MG63 (cell line): ENCODE data around the gene HKDC1. TPM values are rescaled to one million over a fixed set of nuclear protein-coding genes. Genes with fewer than 3 reads are reported as not detected.

Experiments
- DNase-seq: peaks from one replicate; pipeline ENCODE4 v3.0.0-alpha.2; 2020
- H3K27me3 ChIP-seq: fragments of 250-450 bp; sonication (Bioruptor Pico); 2 replicates; pipeline ENCODE4 v1.5.1; 2020; ENCODE audit warnings: mild to moderate bottlenecking, moderate library complexity
- H3K36me3 ChIP-seq: fragments of 250-450 bp; sonication (Bioruptor Pico); 2 replicates; pipeline ENCODE4 v1.5.1; 2020; ENCODE audit warnings: mild to moderate bottlenecking, moderate library complexity
- H3K4me3 ChIP-seq: fragments of 250-450 bp; sonication (Bioruptor Pico); 2 replicates; pipeline ENCODE4 v1.5.1; 2020; ENCODE audit warnings: mild to moderate bottlenecking, moderate library complexity
- H3K9me3 ChIP-seq: fragments of 250-450 bp; sonication (Bioruptor Pico); 2 replicates; pipeline ENCODE4 v1.5.1; 2020; ENCODE audit warnings: mild to moderate bottlenecking, moderate library complexity
- total RNA-seq: library from RNA; depleted of rRNA; stranded (reverse); fragments of >200 nt; shearing (Covaris generic); gene quantifications from 2 replicates; pipeline ENCODE4 v1.2.3, GENCODE V29; 2014; ENCODE audit warnings: low replicate concordance

HKDC1 gene
- total RNA-seq, 1 experiment from 2014 or later, result 0.20 TPM

GRCh38 chr10:69213591-69214311, 6.4 kb upstream of the HKDC1 start:
- Histone ChIP-seq H3K27me3 (no peaks in the 10 kb centered on the region), H3K36me3 (peaks cover 3% of the 10 kb centered on the region; the same call in 1 of the 2 replicates), H3K9me3 (no peaks in the 10 kb centered on the region), H3K4me3 (no peak overlapping the region)
- DNase-seq, result no peak

GRCh38 chr10:69214666-69215131, 5.4 kb upstream of the HKDC1 start:
- DNase-seq, result no peak
- no peaks in the 10 kb centered on the region for H3K36me3 ChIP-seq
- no peaks in the 10 kb centered on the region for H3K27me3 ChIP-seq
- no peak overlapping the region for H3K4me3 ChIP-seq
- no peaks in the 10 kb centered on the region for H3K9me3 ChIP-seq

GRCh38 chr10:69215405-69216171, 4.5 kb upstream of the HKDC1 start:
- no peaks in the 10 kb centered on the region for H3K9me3 ChIP-seq
- H3K36me3 ChIP-seq, result no peaks in the 10 kb centered on the region
- H3K4me3 ChIP-seq, result no peak overlapping the region
- DNase-seq, result no peak
- no peaks in the 10 kb centered on the region for H3K27me3 ChIP-seq

DNA sequence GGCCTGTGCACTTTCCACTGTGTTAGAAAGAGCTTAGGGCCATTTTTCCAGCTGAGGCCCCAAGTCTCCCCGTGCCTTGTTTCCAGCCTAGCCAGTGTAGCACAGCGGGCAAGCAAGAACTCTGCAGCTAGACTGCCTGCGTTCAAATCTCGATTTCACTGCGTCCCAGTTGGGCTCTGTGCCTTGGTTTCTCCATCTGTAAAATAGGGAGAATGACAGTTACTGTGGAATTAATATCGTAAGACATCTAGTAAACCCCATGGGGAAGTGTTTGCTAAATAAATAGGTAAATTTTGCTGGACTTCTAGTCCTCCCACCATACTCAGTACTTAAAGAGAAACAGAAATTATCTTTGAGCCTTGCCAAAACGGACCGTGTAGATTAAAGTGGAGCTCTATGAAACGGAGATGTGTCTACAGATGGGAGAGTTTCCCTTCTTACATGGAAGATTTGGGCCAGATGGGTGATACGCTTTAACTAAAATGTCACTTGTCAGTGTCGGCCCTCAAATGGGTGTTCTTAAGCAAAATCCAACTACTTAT, 3.5 kb upstream of the HKDC1 start:
- H3K9me3 ChIP-seq, result no peaks in the 10 kb centered on the region
- no peak for DNase-seq
- H3K36me3 ChIP-seq, result no peaks in the 10 kb centered on the region
- H3K4me3 ChIP-seq, result no peak overlapping the region
- H3K27me3 ChIP-seq, result no peaks in the 10 kb centered on the region

GRCh38 chr10:69217119-69217754, 2.9 kb upstream of the HKDC1 start:
- no peaks in the 10 kb centered on the region for H3K36me3 ChIP-seq
- DNase-seq, result no peak
- no peak overlapping the region for H3K4me3 ChIP-seq
- no peaks in the 10 kb centered on the region for H3K9me3 ChIP-seq
- no peaks in the 10 kb centered on the region for H3K27me3 ChIP-seq

- no peak overlapping the region for H3K4me3 ChIP-seq
- no peak for DNase-seq
- no peaks in the 10 kb centered on the region for H3K27me3 ChIP-seq
- no peaks in the 10 kb centered on the region for H3K9me3 ChIP-seq
- no peaks in the 10 kb centered on the region for H3K36me3 ChIP-seq
These were observed 1.3 kb upstream of the HKDC1 start for GRCh38 chr10:69218831-69219230.

- no peak for DNase-seq
- Histone ChIP-seq H3K27me3 (no peaks in the 10 kb centered on the region), H3K4me3 (no peak overlapping the region), H3K36me3 (no peaks in the 10 kb centered on the region), H3K9me3 (no peaks in the 10 kb centered on the region)
These were observed 375 bp downstream of the HKDC1 start for GRCh38 chr10:69220507-69220906.

GRCh38 chr10:69222157-69223027, 2.3 kb downstream of the HKDC1 start:
- Histone ChIP-seq H3K4me3 (no peak overlapping the region), H3K9me3 (no peaks in the 10 kb centered on the region), H3K27me3 (no peaks in the 10 kb centered on the region), H3K36me3 (no peaks in the 10 kb centered on the region)
- no peak for DNase-seq

DNA sequence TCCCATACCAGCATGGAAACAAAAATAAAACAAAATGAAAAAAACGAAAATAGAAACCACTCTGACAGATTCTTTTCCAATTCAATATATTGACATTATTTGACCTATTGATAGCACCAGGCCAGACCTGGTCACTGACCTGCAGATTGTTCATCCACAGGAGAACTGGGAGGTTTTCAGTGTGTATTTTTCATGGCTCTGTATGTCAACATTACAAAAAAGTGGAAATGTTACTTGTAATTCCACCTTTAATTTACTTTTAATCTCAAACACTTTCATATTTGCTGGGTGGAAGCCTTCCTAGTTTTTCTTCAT, 2.9 kb downstream of the HKDC1 start:
- no peak for DNase-seq
- H3K27me3 ChIP-seq, result no peaks in the 10 kb centered on the region
- no peaks in the 10 kb centered on the region for H3K36me3 ChIP-seq
- H3K4me3 ChIP-seq, result no peak overlapping the region
- no peaks in the 10 kb centered on the region for H3K9me3 ChIP-seq

DNA sequence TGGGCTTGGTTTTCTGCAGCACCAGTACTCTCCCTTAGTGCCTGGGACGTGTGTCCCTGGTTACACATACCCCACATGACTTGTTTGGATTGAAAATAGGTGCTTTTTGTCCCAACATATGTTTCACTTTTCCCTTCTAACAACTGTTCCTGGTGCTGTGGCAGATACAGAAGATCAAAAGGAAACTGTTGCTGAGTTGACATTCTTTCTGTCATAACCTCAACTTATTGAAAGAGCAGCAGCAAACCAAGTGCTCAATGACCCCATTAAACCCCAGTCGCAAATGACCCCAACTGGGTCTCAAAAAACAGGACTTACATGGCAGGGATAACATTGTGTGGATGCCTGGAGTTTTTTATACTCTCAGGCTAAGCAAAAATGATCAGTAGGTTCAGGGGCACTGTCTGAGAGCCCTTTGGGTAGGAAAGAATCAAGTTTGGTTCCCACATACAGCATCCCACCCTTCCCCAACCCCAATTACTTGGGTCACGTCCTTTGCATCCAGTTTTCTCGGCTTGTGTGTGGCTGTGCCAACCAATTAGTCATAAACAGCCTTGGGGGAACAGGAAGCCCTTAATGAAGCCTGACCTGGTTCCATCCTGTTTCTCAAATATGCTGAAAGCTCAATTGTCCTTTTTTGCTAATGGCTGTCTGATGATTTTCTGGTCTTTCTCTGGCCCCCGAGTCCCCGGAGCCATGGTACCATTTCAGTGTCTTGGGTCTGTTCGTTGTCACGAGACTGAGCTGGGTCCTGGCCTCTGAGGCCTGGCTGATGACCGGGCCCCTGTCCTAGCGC, 4.9 kb downstream of the HKDC1 start:
- Histone ChIP-seq H3K36me3 (no peaks in the 10 kb centered on the region), H3K27me3 (no peaks in the 10 kb centered on the region), H3K9me3 (no peaks in the 10 kb centered on the region), H3K4me3 (no peak overlapping the region)
- DNase-seq, result no peak

GRCh38 chr10:69225681-69226080, 5.5 kb downstream of the HKDC1 start:
- Histone ChIP-seq H3K9me3 (no peaks in the 10 kb centered on the region), H3K36me3 (no peaks in the 10 kb centered on the region), H3K4me3 (no peak overlapping the region), H3K27me3 (no peaks in the 10 kb centered on the region)
- DNase-seq, result no peak

- no peak overlapping the region for H3K4me3 ChIP-seq
- no peak for DNase-seq
- no peaks in the 10 kb centered on the region for H3K27me3 ChIP-seq
- H3K36me3 ChIP-seq, result no peaks in the 10 kb centered on the region
- H3K9me3 ChIP-seq, result no peaks in the 10 kb centered on the region
These were observed 6.9 kb downstream of the HKDC1 start for GRCh38 chr10:69226919-69227450.

- no peak for DNase-seq
These were observed 8.0 kb downstream of the HKDC1 start for GRCh38 chr10:69228151-69228550.

GRCh38 chr10:69229616-69229916, 9.4 kb downstream of the HKDC1 start:
- DNase-seq, result no peak
- no peaks in the 10 kb centered on the region for H3K9me3 ChIP-seq
- H3K4me3 ChIP-seq, result no peak overlapping the region
- no peaks in the 10 kb centered on the region for H3K36me3 ChIP-seq
- H3K27me3 ChIP-seq, result no peaks in the 10 kb centered on the region

More at GRCh38 chr10:69228151-69228550, 8.0 kb downstream of the HKDC1 start:
- Histone ChIP-seq H3K27me3 (no peaks in the 10 kb centered on the region), H3K36me3 (no peaks in the 10 kb centered on the region), H3K9me3 (no peaks in the 10 kb centered on the region), H3K4me3 (no peak overlapping the region)

DNA sequence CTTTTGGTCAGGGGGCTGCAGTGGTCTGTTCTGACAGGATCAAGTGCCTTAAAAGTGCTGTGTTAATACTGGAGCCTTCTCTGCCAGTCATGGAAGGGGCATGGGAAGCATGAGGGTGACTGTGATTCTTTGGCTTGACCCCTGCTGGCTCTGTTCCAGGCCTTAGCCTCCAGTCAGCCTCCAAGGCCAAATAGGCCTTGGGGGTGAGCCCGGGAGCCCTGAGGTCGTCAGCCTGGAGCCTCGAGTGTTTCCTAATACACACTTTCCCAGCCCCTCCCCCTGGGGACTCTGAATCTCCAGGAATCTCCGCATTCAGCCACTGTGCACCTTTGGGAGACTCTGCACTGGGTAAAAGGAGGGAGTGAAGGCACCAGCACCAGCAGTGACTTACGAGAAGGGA, 10.0 kb downstream of the HKDC1 start:
- Histone ChIP-seq H3K9me3 (no peaks in the 10 kb centered on the region), H3K4me3 (no peak overlapping the region), H3K27me3 (no peaks in the 10 kb centered on the region), H3K36me3 (no peaks in the 10 kb centered on the region)
- no peak for DNase-seq

- no peak overlapping the region for H3K4me3 ChIP-seq
- peak; percentile 63 for DNase-seq
- H3K27me3 ChIP-seq, result no peaks in the 10 kb centered on the region
- no peaks in the 10 kb centered on the region for H3K36me3 ChIP-seq
- H3K9me3 ChIP-seq, result no peaks in the 10 kb centered on the region
These were observed 12.1 kb downstream of the HKDC1 start for GRCh38 chr10:69232252-69232651.
